IMR-90 (cell line): ENCODE results near the gene HAUS3. TPM values are rescaled to one million over a fixed set of nuclear protein-coding genes. Genes with fewer than 3 reads are reported as not detected.
"Not testable (repeated sequence)": the region's sequence is repeated elsewhere in the genome, so short reads cannot be mapped to it uniquely, and the experiment has no call there.

Experiments
- ATAC-seq: fragments of 200-7000 bp; cut with Tn5 transposase; 2 replicates; pipeline ENCODE4 v1.9.1; 2020; ENCODE audit warnings: low read depth, mild to moderate bottlenecking, moderate library complexity
- BruUV-seq: library from RNA; stranded (reverse); fragments of 400-500 nt; replicated peaks from 2 replicates; lab custom pipeline; 2021; lab: Mats Ljungman, UMichigan
- CTCF ChIA-PET: fragments of 300-600 bp; formaldehyde crosslinking; extraction: SDS; loops from one replicate; lab custom pipeline; 2021; ENCODE audit warnings: antibody characterized with exemption; lab: Yijun Ruan, JAX
- POLR2A ChIA-PET: fragments of 300-600 bp; sonication (Branson Sonifier 250); formaldehyde crosslinking; loops from one replicate; lab custom pipeline; 2022; ENCODE audit warnings: antibody characterized with exemption; ENCODE audit not compliant: unreplicated experiment; lab: Charles Lee
- DNase-seq: peaks from one replicate; pipeline ENCODE4 v3.0.0; 2013
- H2AFZ ChIP-seq: replicated peaks from 2 replicates; pipeline ENCODE3; 2013; ENCODE audit warnings: low read length, mild to moderate bottlenecking; ENCODE audit not compliant: poor library complexity
- H2AK5ac ChIP-seq: 2 replicates; pipeline ENCODE4 v1.6.1; 2013; ENCODE audit warnings: low read depth, low read length, inconsistent platforms
- H2AK9ac ChIP-seq: replicated peaks from 2 replicates; pipeline ENCODE3; 2013; ENCODE audit warnings: mild to moderate bottlenecking, low read depth, low read length, moderate library complexity; ENCODE audit not compliant: poor library complexity
- H2BK120ac ChIP-seq: 2 replicates; pipeline ENCODE4 v1.6.1; 2013; ENCODE audit warnings: low read depth, low read length, inconsistent platforms
- H2BK15ac ChIP-seq: 3 replicates; pipeline ENCODE4 v1.6.1; 2013; ENCODE audit warnings: low read depth, low read length, inconsistent platforms
- H2BK20ac ChIP-seq: 2 replicates; pipeline ENCODE4 v1.6.1; 2013; ENCODE audit warnings: low read depth, mild to moderate bottlenecking, inconsistent platforms, low read length, moderate library complexity
- H2BK5ac ChIP-seq: 2 replicates; pipeline ENCODE4 v1.6.1; 2013; ENCODE audit warnings: mild to moderate bottlenecking, low read depth, low read length, inconsistent platforms; ENCODE audit not compliant: poor library complexity, severe bottlenecking
- H3K14ac ChIP-seq: replicated peaks from 2 replicates; pipeline ENCODE4 v1.6.1; 2013; ENCODE audit warnings: low read depth, low read length, inconsistent platforms
- H3K18ac ChIP-seq: 2 replicates; pipeline ENCODE4 v1.6.1; 2013; ENCODE audit warnings: low read depth, low read length, control low read depth
- H3K23ac ChIP-seq: 2 replicates; pipeline ENCODE4 v1.6.1; 2013; ENCODE audit warnings: low read depth, low read length, inconsistent platforms
- H3K27ac ChIP-seq: 2 replicates; pipeline ENCODE4 v1.5.1; 2013; ENCODE audit warnings: mild to moderate bottlenecking, control low read depth, low read length; ENCODE audit not compliant: insufficient read depth
- H3K27me3 ChIP-seq: 2 replicates; pipeline ENCODE4 v1.6.1; 2013; ENCODE audit warnings: low read length; ENCODE audit not compliant: control insufficient read depth, insufficient read depth
- H3K36me3 ChIP-seq: 2 replicates; pipeline ENCODE4 v1.6.1; 2013; ENCODE audit warnings: low read length, mixed read lengths; ENCODE audit not compliant: control insufficient read depth, insufficient read depth
- H3K4ac ChIP-seq: 2 replicates; pipeline ENCODE4 v1.6.1; 2013; ENCODE audit warnings: low read depth, low read length, inconsistent platforms
- H3K4me1 ChIP-seq: 2 replicates; pipeline ENCODE4 v1.6.1; 2013; ENCODE audit warnings: low read length, mixed read lengths; ENCODE audit not compliant: control insufficient read depth, insufficient read depth
- H3K4me2 ChIP-seq: 2 replicates; pipeline ENCODE4 v1.6.1; 2013; ENCODE audit warnings: low read depth, mild to moderate bottlenecking, control low read depth, low read length, moderate library complexity
- H3K4me3 ChIP-seq: 2 replicates; pipeline ENCODE4 v1.5.1; 2013; ENCODE audit warnings: low read depth, mild to moderate bottlenecking, control low read depth, low read length, moderate library complexity; ENCODE audit not compliant: insufficient read depth
- H3K56ac ChIP-seq: 2 replicates; pipeline ENCODE4 v1.6.1; 2013; ENCODE audit warnings: low read length, inconsistent platforms; ENCODE audit not compliant: insufficient read depth; ENCODE audit errors: extremely low read depth
- H3K79me1 ChIP-seq, 2 experiments: 2 replicates each; pipeline ENCODE4 v1.6.1; 2013; ENCODE audit warnings: low read length in 2 of 2, inconsistent platforms in 1 of 2, low read depth in 1 of 2
- H3K9ac ChIP-seq: 2 replicates; pipeline ENCODE4 v1.6.1; 2013; ENCODE audit warnings: low read depth, low read length, control low read depth
- H3K9me1 ChIP-seq: 2 replicates; pipeline ENCODE4 v1.6.1; 2013; ENCODE audit warnings: low read length, inconsistent platforms; ENCODE audit not compliant: insufficient read depth
- H3K9me3 ChIP-seq: 2 replicates; pipeline ENCODE4 v1.6.1; 2013; ENCODE audit warnings: low read length; ENCODE audit not compliant: control insufficient read depth, insufficient read depth
- H4K20me1 ChIP-seq: 2 replicates; pipeline ENCODE4 v1.6.1; 2013; ENCODE audit warnings: low read length, inconsistent platforms; ENCODE audit not compliant: insufficient read depth
- H4K5ac ChIP-seq: 2 replicates; pipeline ENCODE4 v1.6.1; 2013; ENCODE audit warnings: mild to moderate bottlenecking, low read depth, low read length, control low read depth
- H4K8ac ChIP-seq, 2 experiments: 2 replicates each; pipeline ENCODE4 v1.6.1; 2013; ENCODE audit warnings: low read depth in 2 of 2, low read length in 2 of 2, control low read depth in 1 of 2, inconsistent platforms in 1 of 2
- H4K91ac ChIP-seq: 2 replicates; pipeline ENCODE4 v1.6.1; 2013; ENCODE audit warnings: low read depth, low read length, inconsistent platforms; ENCODE audit not compliant: insufficient read depth
- WGBS, 2 experiments: methylation state at CpG; one replicate each; pipeline versions ENCODE4 v1.1.5 to v1.1.7; 2013; ENCODE audit warnings: missing lambda C conversion rate in 2 of 2; ENCODE audit not compliant: insufficient read length in 1 of 2; ENCODE audit errors: extremely low coverage in 2 of 2; 5-methylcytosine and 5-hydroxymethylcytosine counted together
- dilution Hi-C: fragments of 300-500 bp; cut with HindIII; formaldehyde crosslinking; loops from one replicate; pipeline ENCODE4 v1.14.3; 2018; ENCODE audit warnings: low sequenced_read_pairs; ENCODE audit not compliant: unreplicated experiment
- in situ Hi-C: fragments of 300-500 bp; cut with MboI; formaldehyde crosslinking; loops from 3 replicates; pipeline ENCODE4 v1.14.3; 2019; ENCODE audit warnings: low sequenced_read_pairs, inconsistent platforms, mixed read lengths
- intact Hi-C: fragments of 100-400 bp; cut with micrococcal nuclease; formaldehyde crosslinking; loops from 2 replicates; pipeline ENCODE4 v1.10.0; 2022
- polyA plus RNA-seq, 3 experiments: library from polyadenylated mRNA; depleted of rRNA; stranded (reverse); fragments of >200 nt; gene quantifications; 2 replicates each; pipeline ENCODE4 v1.2.3, GENCODE V29; 2012; ENCODE audit warnings: low replicate concordance in 1 of 3
- total RNA-seq: library from RNA; depleted of rRNA; stranded (reverse); fragments of >200 nt; gene quantifications from 2 replicates; pipeline ENCODE4 v1.2.3, GENCODE V29; 2012

The HAUS3 gene
- total and polyA plus RNA-seq, 2 of the 4 experiments (the other 2 are of a cell fraction), result 4.3 to 4.8 TPM

DNA sequence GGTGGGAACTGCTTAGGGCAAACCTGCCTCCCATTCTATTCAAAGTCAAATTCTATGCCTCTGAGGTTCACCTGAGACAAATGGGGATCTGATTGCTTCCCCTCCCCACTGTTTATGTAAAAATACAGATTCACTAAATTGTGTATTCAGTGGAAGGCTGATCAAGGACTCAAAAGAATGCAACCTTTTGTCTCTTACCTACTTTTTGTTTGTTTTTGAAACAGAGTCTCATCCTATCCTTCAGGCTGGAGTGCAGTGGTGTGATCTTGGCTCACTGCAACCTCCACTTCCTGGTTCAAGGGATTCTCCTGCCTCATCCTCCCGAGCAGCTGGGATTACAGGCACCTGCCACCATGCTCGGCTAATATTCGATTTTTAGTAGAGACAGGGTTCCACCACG lies 20.5 kb downstream of the HAUS3 start:
- H2AK5ac ChIP-seq, H3K4me1 ChIP-seq, H4K91ac ChIP-seq, H3K36me3 ChIP-seq, BruUV-seq, dilution Hi-C loops, ATAC-seq, H4K8ac ChIP-seq, DNase-seq, H2AK9ac ChIP-seq, H4K5ac ChIP-seq, H3K4me3 ChIP-seq, H3K27me3 ChIP-seq, H3K4ac ChIP-seq, POLR2A ChIA-PET, H3K56ac ChIP-seq, H2BK120ac ChIP-seq, H2BK15ac ChIP-seq, H3K23ac ChIP-seq, H2BK5ac ChIP-seq, H3K9me3 ChIP-seq, H3K4me2 ChIP-seq, H3K79me1 ChIP-seq, H3K18ac ChIP-seq, H2AFZ ChIP-seq, H3K9me1 ChIP-seq, H2BK20ac ChIP-seq, H3K9ac ChIP-seq, in situ Hi-C loops, H3K27ac ChIP-seq, H3K14ac ChIP-seq: not testable (repeated sequence)
- CTCF ChIA-PET, result interaction anchor here (2.6 kb wide), 1 partner anchor 11 kb away, joined by 10 read pairs; no protein-coding TSS in a partner anchor
- H4K20me1 ChIP-seq, result peaks cover 11% of the 10 kb centered on the region
- intact Hi-C loops, result loop anchor here (5.0 kb wide), 1 partner anchor 221 kb away; no protein-coding TSS in a partner anchor
- WGBS, 2 experiments, result no CpG with 5 or more reads among the region's 4 CpGs
